NCI-H2107 (cell line): Measurements from ENCODE around the gene MYO1E.
"Not testable (repeated sequence)": the region's sequence is repeated elsewhere in the genome, so short reads cannot be mapped to it uniquely, and the experiment has no call there.

ENCODE experiments used
- DNase-seq: peaks from one replicate; lab custom pipeline; 2025; lab: John Stamatoyannopoulos, UW

Gene MYO1E

DNA sequence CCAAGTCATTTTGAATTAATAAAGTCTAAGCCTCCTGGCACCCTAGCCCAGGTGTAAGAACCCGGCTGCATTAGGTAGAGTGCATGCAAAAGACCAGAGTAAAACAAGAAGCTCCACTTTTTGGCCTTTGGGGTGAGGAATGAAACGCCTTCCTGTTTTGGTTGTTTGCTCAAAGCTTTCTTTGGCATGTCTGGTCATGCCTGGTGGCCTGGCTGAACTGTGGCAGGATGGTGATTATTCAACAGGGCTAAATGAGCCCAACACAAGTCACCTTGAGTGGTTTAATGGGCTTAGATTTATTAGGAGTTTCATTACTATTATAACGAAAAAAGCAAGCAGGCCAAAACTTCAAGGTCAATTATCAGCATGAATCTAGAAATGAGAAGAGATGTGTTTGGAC, 206.9 kb downstream of the MYO1E start:
- no peak for DNase-seq

DNA sequence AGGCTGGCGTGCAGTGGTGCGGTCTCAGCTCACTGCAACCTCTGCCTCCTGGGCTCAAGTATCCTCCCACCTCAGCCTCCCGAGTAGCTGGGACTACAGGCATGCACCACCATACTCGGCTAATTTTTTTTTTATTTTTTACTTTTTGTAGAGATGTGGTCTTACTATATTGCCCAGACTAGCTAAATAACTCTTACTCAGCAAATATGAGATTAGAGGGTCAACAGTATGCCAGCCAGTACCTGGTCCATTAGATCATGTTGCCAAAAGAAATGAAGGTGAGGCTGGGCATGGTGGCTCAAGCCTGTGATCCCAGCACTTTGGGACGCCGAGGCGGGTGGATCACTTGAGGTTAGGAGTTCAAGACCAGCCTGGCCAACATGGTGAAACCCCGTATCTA, 210.6 kb downstream of the MYO1E start:
- not testable (repeated sequence) for DNase-seq

DNA sequence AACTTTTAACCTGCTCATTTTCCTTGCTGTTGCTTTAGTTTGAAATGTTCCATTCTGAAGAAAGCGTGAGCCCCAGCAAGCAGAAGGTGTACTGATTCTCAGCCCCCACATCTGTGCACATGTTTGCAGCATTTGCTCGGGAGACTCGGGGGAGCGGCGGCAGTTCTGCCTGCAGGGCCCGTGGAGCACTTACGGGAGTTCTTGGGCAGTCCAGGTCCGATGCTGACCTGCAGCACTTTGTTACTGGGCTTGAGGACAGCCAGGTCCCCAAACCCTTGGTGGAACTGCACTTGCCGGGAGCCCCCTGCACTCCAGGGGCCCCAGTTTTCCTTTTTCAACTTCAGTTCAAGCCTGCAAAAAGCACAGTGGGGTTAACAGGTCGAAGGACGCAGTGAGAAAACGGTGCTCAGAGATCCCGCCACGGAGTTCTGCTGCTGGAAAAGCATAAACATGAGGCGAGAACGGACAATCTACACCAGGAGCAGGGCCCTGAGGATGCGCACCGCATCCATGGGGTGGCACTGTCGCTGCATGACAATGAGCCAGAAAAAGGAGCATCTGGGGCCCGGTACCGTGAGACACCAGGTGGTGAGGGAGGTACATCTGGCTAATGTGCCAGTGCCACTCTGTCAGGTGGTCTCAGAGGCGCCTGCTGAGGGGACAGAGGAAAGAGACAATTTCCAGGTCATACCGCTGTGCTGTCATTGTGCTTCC, 211.6 kb downstream of the MYO1E start:
- DNase-seq: peak; percentile 39

DNA sequence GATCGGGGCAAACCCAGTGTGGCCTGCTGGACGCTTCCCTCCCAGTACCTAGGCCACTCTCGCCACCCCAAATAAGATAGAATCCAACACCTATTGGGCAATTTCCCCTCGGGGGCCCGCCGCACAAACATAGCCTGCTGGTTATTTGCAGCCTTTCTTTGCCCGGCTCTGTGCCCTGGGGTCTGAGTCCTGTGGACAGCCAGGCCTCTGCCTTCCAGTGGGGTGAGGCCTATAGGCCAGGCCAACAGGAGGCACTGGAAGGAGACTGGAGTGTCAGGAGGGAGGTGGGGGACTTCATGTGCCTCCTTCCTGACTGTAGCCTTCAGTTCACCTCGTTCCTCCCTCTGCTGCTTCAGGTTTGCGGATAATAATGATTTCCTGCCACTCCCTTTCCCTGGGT, 213.5 kb downstream of the MYO1E start:
- no peak for DNase-seq

DNA sequence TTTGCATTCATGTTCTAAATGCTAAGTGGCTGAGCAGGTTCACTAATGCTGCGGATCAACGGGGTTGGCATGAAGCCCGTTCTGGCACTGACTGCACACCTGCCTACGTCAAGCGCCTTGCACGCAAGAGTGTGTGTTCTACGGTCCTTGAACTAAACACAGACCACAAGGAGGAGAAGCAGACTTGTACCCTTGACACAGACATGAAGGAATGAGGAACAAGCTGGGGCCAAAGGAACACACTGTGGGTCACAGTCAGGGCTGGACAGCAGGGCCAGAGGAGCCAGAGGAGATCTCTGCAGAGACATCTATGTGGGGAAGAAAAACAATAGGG, 214.0 kb downstream of the MYO1E start:
- DNase-seq: peak; percentile 29

DNA sequence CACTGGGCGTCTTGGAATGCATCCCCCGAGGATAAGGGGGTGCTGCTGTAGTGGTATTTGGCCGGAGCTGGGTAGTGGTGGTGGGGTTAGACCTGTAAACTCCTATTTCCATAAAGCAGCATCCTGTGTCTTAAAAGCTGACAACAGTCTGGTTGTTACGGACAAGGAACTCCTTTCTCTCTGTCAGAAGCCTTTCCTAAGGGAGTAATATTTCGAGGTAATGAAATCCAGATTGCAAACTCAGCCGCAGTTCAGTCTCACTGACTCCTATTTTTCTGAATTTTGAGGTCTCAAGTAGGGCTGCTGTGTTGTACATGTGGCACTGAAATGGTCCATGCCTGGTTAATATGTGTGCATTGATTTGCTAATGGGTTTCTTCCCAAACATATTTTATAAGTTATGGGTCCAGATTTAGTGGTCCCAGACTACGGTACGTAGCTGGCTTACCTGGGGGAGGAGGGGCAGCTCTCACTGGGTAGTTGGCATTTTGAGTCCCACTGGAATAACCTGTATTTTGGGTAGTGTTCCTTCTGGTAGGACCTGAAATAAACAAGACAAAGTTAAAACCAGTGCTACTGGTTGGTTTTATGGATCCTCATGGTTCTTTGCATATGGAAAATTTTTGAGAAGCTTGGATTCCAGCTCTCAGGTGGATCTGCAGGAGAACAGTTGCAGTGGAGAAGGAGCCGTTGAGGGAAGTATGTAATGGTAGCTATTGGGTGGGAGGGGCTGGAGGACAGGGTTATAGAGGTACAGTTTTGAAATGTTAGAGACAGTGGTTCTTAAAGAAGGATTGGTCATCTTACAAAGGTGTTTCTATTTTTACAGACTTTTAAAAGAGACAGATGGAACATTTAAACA, 214.6 kb downstream of the MYO1E start:
- DNase-seq: no peak

DNA sequence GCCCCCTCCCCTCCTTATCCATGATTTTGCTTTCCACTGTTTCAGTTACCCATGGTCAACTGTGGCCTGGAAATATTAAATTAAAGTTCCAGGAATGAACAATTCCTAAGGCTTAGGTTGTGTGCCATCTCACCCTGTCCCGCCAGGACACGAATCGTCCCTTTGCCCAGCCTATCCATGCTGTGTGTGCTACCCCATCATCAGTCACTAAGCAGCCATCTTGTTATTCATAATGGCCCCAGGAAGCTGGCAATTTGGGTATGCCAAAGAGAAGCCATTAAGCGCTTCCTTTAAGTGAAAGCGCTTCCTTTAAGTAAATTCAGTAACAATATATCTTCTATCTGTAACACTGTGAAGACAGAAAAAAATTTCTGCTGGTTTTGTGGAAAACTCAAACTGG, 215.3 kb downstream of the MYO1E start:
- no peak for DNase-seq

DNA sequence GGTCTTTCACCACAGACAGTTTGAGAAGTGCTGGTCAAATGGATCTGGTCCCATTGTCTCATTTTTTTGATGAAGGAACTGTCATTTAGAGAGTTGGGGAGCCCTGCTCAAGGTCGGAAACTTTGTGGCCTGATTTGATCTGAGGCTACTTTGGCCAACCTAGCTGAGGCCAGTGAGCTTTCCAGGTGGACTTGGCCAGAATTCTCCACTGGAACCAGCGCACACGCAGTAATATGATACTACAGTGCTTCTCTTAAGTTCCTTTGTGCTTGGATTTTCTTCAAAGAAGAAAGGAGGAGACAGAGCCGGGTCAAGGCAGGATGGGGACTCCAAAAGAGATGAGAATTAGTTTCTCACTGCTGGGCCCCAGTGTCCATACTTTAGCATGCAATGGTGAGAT, 217.2 kb downstream of the MYO1E start:
- DNase-seq: no peak

DNA sequence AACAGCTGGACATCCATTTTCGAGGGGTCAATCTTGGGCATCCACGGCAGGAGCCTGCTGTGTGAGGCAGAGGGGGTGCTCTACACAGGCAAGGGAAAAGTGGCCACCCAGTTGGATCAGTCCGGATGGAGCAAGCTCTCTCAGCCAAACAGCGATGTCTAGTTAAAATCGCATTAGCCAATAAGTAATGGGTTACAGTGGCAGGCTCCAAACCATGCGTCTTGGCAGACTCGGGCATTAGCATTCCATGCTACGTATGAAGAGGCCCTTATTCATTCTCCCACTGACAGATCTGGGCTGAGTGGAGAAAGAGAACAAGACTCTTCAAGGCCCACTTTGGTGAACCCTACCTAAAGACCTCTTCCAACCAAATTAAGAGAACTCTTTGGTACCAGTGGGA, 218.4 kb downstream of the MYO1E start:
- no peak for DNase-seq

DNA sequence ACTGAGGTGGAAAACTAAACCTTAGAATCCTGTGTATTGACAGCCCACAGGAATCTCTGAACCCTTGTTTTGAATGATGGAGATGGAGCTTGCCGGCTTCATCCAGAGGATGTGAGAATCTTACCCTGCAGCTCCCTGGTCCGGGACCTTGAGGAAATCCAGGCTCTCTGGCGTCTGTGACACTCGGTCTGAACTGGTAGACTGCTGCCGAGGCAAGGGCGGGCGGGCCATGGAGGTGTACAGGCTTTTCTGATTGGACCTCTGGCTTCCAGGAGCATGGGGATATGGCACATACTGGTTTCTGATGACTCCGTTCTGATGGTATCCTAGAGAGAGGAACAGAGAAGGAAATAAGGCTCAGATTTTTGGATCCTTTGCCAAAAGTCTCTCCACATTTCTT, 219.2 kb downstream of the MYO1E start:
- DNase-seq: no peak

DNA sequence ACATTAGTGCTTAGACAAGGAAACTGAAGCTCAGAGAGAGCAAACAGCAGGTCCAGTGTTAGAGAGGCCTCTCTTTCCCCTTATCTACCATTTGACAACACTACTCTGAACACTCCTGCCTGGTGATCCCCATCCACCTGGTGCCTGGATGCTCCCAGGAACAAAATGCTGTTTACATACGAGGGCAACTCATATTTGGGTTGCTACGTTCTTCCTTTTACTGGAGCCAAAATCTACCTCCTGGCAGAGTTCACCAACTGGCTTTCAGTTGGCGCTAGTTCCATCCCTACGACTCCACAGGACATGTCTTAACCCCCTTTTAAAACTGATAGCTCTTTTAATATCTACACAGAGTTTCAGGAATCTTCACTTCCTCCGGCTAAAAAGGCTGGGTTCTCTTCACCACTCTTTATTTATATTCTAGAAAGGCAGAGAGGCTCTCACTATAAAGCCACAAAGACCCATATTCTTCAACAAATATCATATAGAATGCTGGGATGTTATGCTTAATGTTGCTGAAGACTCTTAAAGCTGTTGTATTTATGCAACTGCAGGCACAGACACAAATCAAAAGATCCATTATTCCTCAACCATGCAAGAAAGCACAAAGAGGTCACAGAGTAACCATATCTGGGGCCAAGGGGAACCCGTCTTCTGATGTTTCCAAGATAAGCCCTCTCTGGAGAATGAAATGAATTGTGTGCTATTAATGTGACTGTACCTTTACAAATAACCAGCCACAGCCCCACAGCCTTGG, 219.8 kb downstream of the MYO1E start:
- DNase-seq: no peak

DNA sequence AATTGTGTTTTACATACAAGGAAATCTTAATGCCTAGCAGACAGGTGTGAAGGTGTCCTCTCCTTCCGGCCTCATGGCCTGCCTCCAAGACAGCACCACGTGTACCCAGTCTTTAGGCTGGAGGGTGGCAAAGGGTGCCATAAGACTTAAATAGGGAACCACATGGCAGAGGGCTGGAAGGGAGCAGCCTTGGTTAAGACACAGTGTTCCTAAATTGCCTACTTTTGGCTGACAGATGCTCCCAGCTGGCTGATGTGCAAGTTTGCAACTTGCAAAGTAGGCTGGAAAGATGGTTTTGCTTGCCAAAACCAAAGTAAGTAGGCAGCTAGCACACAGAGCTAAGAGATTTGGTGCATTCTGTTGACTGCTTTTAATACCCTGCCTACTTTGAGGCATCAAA, 222.5 kb downstream of the MYO1E start:
- no peak for DNase-seq

DNA sequence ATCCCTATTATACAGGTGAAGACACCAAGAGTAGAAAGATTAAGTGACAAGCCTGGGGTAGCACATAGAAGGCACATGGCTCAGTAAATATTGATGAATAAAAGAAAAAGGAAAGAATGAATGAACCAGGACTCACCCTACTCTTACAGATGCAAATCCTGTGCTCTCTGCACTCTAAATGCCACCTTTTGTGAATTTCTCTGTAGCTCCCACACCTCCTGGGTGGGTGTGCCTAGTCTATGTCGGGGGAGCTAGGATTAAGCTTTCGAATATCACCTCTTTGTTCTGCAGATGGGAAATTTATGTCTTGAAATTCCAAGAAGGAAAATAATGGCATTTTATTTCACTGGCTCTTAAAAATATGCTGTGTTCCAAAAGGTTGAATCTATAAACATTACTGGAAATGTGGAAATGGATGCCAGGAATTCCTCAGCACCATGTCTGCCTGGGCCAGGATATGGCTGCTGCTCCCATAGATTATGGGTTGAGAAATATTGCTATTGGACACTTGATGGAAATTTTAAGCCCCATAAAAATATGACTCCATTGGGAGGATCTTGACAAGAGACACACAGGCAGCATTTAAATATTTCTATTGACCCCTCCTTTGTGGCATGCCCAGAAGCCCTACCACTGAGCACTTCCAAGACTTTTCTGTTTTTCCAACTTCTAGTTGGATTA, 224.4 kb downstream of the MYO1E start:
- DNase-seq: no peak

DNA sequence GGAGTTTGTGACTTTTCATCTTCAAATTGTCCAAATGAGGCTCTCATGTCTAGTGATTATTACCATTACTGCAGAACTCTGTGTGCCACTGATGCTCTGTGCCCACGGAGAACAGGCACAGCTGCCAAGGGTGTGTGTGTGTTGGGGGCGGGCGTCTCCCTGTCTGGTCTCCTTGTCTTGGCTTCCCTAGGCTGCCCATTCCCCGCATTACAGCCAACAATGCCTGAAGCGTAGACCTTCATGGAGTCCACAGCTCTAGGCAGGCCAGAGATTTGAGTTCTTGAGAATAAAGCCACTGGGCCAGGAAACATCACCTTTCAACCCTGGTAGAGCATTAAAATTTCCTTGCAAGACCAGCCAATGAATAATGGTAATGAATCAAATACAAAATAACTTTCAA, 225.0 kb downstream of the MYO1E start:
- no peak for DNase-seq

DNA sequence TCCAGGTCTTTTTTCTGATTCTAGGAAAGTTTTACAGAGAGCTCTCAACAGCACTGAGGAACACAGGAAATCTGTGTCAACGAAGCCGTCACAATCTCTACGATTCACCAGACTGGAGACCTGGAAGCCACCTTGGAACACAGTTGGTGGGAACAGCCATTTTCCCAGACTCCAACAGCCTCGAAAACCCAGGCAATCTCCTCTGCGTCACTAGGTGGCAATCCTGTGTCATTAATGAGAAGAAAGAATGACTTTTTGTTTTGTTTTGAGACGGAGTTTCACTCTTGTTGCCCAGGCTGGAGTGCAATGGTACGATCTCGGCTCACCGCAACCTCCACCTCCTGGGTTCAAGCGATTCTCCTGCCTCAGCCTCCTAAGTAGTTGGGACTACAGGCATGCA, 228.1 kb downstream of the MYO1E start:
- DNase-seq: not testable (repeated sequence)

DNA sequence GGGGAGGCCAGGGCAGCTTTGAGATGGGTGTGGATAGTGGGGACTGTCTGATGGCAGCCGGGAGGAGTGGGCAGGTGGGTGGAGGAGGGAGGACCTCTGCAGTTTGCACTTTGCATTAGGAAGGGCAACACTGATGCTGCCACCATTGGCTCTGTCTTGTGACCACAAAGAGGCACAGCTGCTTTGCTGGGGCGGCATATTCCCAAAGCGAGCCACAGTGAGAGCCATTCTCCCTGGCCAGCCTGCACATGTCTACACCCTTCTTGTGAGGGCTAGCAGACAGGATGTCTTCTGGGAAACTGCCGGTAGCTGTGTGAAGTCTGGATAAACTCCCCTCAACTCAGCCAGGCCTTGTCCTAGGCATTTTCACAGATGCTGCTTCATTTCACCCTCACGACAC, 229.4 kb downstream of the MYO1E start:
- no peak for DNase-seq

DNA sequence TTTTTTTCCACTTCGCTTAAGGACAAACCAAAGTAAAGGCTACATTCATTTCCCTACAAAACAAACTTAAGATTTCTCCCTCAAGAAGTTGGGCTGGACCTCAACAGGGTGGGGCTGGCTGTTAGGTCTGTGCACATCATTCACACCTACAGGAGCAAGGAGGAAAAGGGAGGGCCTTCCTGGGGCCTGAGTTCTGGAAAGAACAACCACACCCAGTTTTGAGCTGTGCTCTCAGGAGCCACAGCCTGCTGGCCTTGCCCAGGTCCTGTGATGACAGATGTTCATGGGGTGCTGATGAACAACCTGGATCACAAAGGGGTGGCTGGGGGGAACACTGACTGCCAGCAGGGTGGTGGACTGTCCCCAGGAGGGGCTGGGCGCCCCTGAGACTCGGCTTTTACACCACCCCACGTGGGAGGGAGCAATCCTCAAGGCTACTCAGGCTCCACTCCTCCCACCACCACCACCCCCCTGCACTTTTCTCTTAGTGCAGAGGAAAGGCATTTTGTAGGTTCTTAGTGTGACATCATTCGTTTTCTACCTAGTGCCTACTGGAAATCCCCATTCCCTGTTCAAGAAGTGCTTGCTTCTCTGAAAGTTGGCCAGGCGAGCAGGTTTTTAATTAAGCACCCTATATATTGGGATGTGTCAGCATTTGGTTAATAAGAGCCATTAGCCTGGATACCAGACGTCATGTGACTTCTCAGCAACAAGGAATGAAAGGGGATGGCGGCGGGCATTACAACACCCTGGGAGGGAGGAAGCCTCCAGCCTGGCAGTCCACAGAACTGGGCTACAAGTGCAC, 232.0 kb downstream of the MYO1E start:
- no peak for DNase-seq

DNA sequence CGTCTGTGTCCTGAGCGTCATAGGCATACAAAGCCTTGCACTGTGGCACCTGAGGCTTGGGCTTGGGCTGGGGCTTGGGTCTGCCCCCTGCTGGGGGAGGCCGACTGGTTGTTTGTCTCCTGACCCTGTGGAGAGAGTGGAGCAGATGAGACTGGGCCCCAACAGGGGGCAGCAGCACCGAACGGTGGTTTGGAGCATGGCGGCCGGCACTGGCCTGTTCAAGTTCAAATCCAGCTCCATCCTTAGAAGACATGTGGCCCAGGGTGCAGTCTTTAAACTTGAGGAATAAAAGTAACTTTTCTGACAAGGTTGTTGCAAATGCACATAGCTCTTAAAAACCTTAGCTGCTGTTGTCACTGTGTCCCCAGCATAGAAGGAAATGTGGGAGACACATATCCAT, 234.4 kb downstream of the MYO1E start:
- DNase-seq: no peak

DNA sequence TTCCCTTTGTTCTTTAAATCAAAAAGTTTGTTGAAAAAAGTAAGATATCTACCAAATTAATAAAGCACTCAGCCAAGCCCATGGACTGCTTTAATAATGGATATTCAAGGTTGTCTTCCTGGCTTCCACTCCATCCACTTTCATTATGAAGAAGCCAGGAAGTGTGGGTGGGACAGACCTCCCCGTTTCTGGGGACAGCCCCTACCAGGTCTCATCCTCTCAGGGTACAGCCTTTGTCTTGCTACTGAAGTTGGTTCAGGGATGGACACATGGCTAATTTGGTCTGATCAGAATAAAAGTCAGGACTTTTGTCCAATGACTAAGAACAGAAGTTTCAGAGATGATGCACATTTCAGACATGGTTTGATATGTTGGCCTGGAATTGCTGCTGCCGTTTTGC, 235.1 kb downstream of the MYO1E start:
- no peak for DNase-seq

DNA sequence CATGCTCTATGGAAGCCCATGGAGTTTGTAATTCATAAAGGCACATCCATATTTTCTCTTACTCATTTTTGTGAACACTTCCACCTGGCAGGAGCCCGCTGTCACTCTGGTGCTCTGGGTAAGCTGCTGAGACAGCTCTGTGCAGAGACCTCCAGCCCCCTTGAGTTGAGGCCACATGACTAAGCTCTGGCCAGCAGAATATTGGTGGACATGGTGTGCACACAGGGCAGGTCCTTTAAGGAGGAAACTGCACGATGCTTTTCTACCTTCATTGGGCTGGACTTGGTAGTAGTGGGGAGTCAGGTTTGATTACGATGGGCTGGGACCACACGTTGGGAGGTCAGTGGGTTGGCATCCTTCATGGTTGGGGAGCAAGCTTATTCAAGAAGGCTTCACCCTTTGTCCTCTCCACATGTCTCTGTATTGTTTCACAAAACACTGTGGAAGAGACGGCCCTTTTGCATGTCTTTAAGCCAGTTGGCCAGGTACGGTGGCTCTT, 238.7 kb downstream of the MYO1E start:
- DNase-seq: no peak

DNA sequence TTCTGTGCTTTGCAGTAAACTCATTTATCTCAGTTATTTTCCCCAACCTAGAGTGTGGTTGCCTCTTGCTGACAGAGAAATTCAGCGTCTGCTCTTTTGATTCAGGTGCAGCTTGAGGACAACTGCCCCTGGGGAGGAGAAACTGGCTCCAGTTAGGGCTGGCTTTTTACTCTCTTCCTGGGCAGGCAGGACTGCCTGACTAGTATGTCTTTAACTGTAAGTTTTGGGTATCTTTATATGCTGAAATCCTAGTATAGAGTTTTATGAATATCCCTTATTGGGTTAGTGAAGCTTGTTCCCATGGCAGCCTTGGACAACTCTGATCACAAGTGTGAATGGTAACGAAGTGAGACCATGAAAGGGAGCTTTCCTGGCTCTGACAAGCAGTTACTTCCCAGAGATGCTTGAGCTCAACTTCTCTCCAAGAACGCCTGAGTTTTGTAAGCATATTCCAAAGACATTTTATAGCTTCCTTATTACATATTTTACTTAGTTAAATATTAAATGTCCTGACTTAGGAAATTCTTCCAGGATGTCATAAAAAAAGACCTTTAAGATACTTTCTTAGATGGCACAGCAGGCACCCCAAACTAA, 240.6 kb downstream of the MYO1E start:
- DNase-seq: no peak
